Calu3 (cell line): ENCODE results near the gene MBD5. TPM values are rescaled to one million over a fixed set of nuclear protein-coding genes. Genes with fewer than 3 reads are reported as not detected.

ENCODE experiments used
- BruUV-seq: library from RNA; stranded (reverse); fragments of 400-500 nt; replicated peaks from 2 replicates; lab custom pipeline; 2021; lab: Mats Ljungman, UMichigan
- CTCF ChIA-PET: fragments of 300-600 bp; sonication (Branson Sonifier 250); formaldehyde crosslinking; loops from one replicate; lab custom pipeline; 2022; ENCODE audit warnings: antibody characterized with exemption; lab: Charles Lee
- DNase-seq: peaks from one replicate; pipeline ENCODE4 v3.0.0; 2022
- H3K27ac Mint-ChIP-seq: one replicate; pipeline ENCODE4 v1.8.0; 2022; ENCODE audit warnings: mixed read lengths; ENCODE audit not compliant: unreplicated experiment
- H3K27me3 Mint-ChIP-seq: one replicate; pipeline ENCODE4 v1.8.0; 2022; ENCODE audit warnings: mixed read lengths; ENCODE audit not compliant: unreplicated experiment
- H3K36me3 Mint-ChIP-seq: one replicate; pipeline ENCODE4 v1.8.0; 2022; ENCODE audit warnings: mild to moderate bottlenecking, moderate library complexity, mixed read lengths; ENCODE audit not compliant: insufficient read depth, unreplicated experiment
- H3K4me1 Mint-ChIP-seq: one replicate; pipeline ENCODE4 v1.8.0; 2022; ENCODE audit warnings: mild to moderate bottlenecking, low read depth, mixed read lengths; ENCODE audit not compliant: unreplicated experiment
- H3K4me3 Mint-ChIP-seq: one replicate; pipeline ENCODE4 v1.8.0; 2022; ENCODE audit warnings: mild to moderate bottlenecking, low read depth, moderate library complexity, mixed read lengths; ENCODE audit not compliant: unreplicated experiment
- H3K9me3 Mint-ChIP-seq: one replicate; pipeline ENCODE4 v1.8.0; 2022; ENCODE audit warnings: low read depth, mixed read lengths; ENCODE audit not compliant: unreplicated experiment
- intact Hi-C: fragments of 100-400 bp; cut with micrococcal nuclease; formaldehyde crosslinking; loops from one replicate; pipeline ENCODE4 v1.10.0; 2022; ENCODE audit not compliant: unreplicated experiment
- total RNA-seq: library from RNA; stranded (reverse); gene quantifications from 2 replicates; pipeline ENCODE4 v1.2.3, GENCODE V29; 2022
- TF ChIP-seq, protein P1 (sequence below): fragments of 200-600 bp; IDR thresholded peaks from one replicate; pipeline ENCODE4 v1.8.0; 2022; ENCODE audit warnings: antibody characterized with exemption; ENCODE audit not compliant: unreplicated experiment

MBD5 gene
- total RNA-seq, 1 experiment from 2014 or later: 36.4 TPM

DNA sequence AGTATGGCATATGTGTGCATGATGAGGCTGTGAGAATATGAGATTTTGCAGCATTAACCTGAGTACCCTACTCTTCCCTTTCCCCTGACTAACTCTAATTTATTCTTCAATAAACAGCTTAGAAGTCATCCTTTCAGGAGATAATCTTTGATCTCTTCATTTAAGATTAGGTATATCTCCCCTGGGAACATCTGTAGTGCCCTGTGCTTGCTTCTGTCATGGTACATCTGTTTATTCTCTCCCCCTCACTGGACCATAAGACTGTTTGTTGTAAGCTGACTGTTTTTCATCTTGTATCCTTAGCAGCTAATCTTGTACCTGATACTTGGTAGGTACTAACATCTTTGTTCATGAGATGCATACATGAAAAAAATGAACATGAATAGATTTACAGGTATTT, 83.1 kb downstream of the MBD5 start:
- H3K9me3 Mint-ChIP-seq: no peaks in the 10 kb centered on the region
- intact Hi-C loops: no loop called here
- no peaks in the 10 kb centered on the region for H3K4me1 Mint-ChIP-seq
- no peak for DNase-seq
- H3K36me3 Mint-ChIP-seq: no peaks in the 10 kb centered on the region
- H3K27ac Mint-ChIP-seq: no peak overlapping the region
- no TSS peak for BruUV-seq
- no peak overlapping the region for H3K4me3 Mint-ChIP-seq
- TF ChIP-seq, protein P1, sequence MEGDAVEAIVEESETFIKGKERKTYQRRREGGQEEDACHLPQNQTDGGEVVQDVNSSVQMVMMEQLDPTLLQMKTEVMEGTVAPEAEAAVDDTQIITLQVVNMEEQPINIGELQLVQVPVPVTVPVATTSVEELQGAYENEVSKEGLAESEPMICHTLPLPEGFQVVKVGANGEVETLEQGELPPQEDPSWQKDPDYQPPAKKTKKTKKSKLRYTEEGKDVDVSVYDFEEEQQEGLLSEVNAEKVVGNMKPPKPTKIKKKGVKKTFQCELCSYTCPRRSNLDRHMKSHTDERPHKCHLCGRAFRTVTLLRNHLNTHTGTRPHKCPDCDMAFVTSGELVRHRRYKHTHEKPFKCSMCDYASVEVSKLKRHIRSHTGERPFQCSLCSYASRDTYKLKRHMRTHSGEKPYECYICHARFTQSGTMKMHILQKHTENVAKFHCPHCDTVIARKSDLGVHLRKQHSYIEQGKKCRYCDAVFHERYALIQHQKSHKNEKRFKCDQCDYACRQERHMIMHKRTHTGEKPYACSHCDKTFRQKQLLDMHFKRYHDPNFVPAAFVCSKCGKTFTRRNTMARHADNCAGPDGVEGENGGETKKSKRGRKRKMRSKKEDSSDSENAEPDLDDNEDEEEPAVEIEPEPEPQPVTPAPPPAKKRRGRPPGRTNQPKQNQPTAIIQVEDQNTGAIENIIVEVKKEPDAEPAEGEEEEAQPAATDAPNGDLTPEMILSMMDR: no peak
- CTCF ChIA-PET: no interaction called here
- H3K27me3 Mint-ChIP-seq: no peaks in the 10 kb centered on the region

GRCh38 chr2:148106331-148106730, 85.4 kb downstream of the MBD5 start:
- H3K9me3 Mint-ChIP-seq: no peaks in the 10 kb centered on the region
- TF ChIP-seq, protein P1: no peak
- intact Hi-C loops: no loop called here

GRCh38 chr2:148108385-148108784, 87.5 kb downstream of the MBD5 start:
- no peaks in the 10 kb centered on the region for H3K9me3 Mint-ChIP-seq
- H3K36me3 Mint-ChIP-seq: no peaks in the 10 kb centered on the region
- DNase-seq: no peak
- H3K4me3 Mint-ChIP-seq: no peak overlapping the region
- no peaks in the 10 kb centered on the region for H3K4me1 Mint-ChIP-seq
- intact Hi-C loops: no loop called here
- CTCF ChIA-PET: interaction anchor here (0.6 kb wide), 1 partner anchor 341 kb away, joined by 3 read pairs; no protein-coding TSS in a partner anchor
- no peaks in the 10 kb centered on the region for H3K27me3 Mint-ChIP-seq
- no TSS peak for BruUV-seq
- no peak overlapping the region for H3K27ac Mint-ChIP-seq
- TF ChIP-seq, protein P1: no peak

More at GRCh38 chr2:148106331-148106730, 85.4 kb downstream of the MBD5 start:
- Mint-ChIP-seq H3K27ac (no peak overlapping the region), H3K4me1 (no peaks in the 10 kb centered on the region), H3K4me3 (no peak overlapping the region), H3K27me3 (no peaks in the 10 kb centered on the region), H3K36me3 (no peaks in the 10 kb centered on the region)
- no peak for DNase-seq
- CTCF ChIA-PET: no interaction called here
- no TSS peak for BruUV-seq

DNA sequence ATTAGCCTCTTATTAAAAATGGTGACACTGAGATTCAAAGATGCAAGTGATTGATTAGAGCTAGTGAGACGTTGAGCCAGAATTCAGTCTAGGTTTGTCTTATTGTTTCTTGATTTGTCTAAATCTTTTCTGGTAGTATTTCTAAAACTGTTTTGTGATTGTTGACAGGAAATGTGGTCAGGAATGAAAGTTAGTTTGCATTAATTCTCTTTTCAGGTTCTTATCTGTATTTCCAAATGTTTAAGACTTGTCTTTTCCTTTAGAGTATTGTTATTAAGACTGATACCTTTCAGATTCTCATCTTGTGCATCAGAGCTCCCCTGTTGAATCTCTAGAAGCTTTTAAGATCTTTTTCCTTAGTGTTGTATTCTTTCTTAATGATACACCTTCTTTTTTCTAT, 89.3 kb downstream of the MBD5 start:
- TF ChIP-seq, protein P1: no peak
- Mint-ChIP-seq H3K9me3 (no peaks in the 10 kb centered on the region), H3K4me1 (no peaks in the 10 kb centered on the region), H3K27ac (no peak overlapping the region), H3K27me3 (no peaks in the 10 kb centered on the region), H3K36me3 (no peaks in the 10 kb centered on the region), H3K4me3 (no peak overlapping the region)
- no peak for DNase-seq
- CTCF ChIA-PET: no interaction called here
- intact Hi-C loops: no loop called here
- no TSS peak for BruUV-seq
